Tibial nerve (tissue), 4 donors: ENCODE results near the gene SMAD3.

Source experiments
- CTCF ChIP-seq, 5 experiments: fragments of 200-600 bp in 3 of 5; fragments of 450-650 bp in 2 of 5; sonication (generic) in 3 of 5; IDR thresholded peaks; one replicate each; pipeline ENCODE4 v1.5.1; 2016 to 2019; ENCODE audit warnings: antibody characterized with exemption in 5 of 5, mild to moderate bottlenecking in 3 of 5, moderate library complexity in 2 of 5
- EP300 ChIP-seq, 2 donors: sonication (generic); formaldehyde crosslinking; IDR thresholded peaks; one replicate each; pipeline ENCODE4 v1.6.1; 2017; ENCODE audit warnings: antibody characterized with exemption in 2 of 2, mild to moderate bottlenecking in 1 of 2
- POLR2A ChIP-seq, 2 donors: fragments of 450-650 bp; IDR thresholded peaks; one replicate each; pipeline ENCODE4 v1.6.1; 2017; ENCODE audit warnings: antibody characterized with exemption in 2 of 2, mild to moderate bottlenecking in 2 of 2, moderate library complexity in 2 of 2

- TF ChIP-seq CTCF (IDR thresholded peaks at IDR 0.05): no peak
- TF ChIP-seq POLR2A (IDR thresholded peaks at IDR 0.05): no peak
- TF ChIP-seq EP300 (IDR thresholded peaks at IDR 0.05): no peak
Observed at GRCh38 chr15:67019884-67020520, 45.4 kb upstream of the SMAD3 start.
